IMR-90 (cell line): ENCODE data around the gene VPS33B. TPM values are rescaled to one million over a fixed set of nuclear protein-coding genes. Genes with fewer than 3 reads are reported as not detected.

Experiments
- ATAC-seq: fragments of 200-7000 bp; cut with Tn5 transposase; 2 replicates; pipeline ENCODE4 v1.9.1; 2020; ENCODE audit warnings: low read depth, mild to moderate bottlenecking, moderate library complexity
- BruUV-seq: library from RNA; stranded (reverse); fragments of 400-500 nt; replicated peaks from 2 replicates; lab custom pipeline; 2021; lab: Mats Ljungman, UMichigan
- CTCF ChIA-PET: fragments of 300-600 bp; formaldehyde crosslinking; extraction: SDS; loops from one replicate; lab custom pipeline; 2021; ENCODE audit warnings: antibody characterized with exemption; lab: Yijun Ruan, JAX
- POLR2A ChIA-PET: fragments of 300-600 bp; sonication (Branson Sonifier 250); formaldehyde crosslinking; loops from one replicate; lab custom pipeline; 2022; ENCODE audit warnings: antibody characterized with exemption; ENCODE audit not compliant: unreplicated experiment; lab: Charles Lee
- DNase-seq: peaks from one replicate; pipeline ENCODE4 v3.0.0; 2013
- H2AFZ ChIP-seq: replicated peaks from 2 replicates; pipeline ENCODE3; 2013; ENCODE audit warnings: low read length, mild to moderate bottlenecking; ENCODE audit not compliant: poor library complexity
- H2AK5ac ChIP-seq: 2 replicates; pipeline ENCODE4 v1.6.1; 2013; ENCODE audit warnings: low read depth, low read length, inconsistent platforms
- H2AK9ac ChIP-seq: replicated peaks from 2 replicates; pipeline ENCODE3; 2013; ENCODE audit warnings: mild to moderate bottlenecking, low read depth, low read length, moderate library complexity; ENCODE audit not compliant: poor library complexity
- H2BK120ac ChIP-seq: 2 replicates; pipeline ENCODE4 v1.6.1; 2013; ENCODE audit warnings: low read depth, low read length, inconsistent platforms
- H2BK15ac ChIP-seq: 3 replicates; pipeline ENCODE4 v1.6.1; 2013; ENCODE audit warnings: low read depth, low read length, inconsistent platforms
- H2BK20ac ChIP-seq: 2 replicates; pipeline ENCODE4 v1.6.1; 2013; ENCODE audit warnings: low read depth, mild to moderate bottlenecking, inconsistent platforms, low read length, moderate library complexity
- H2BK5ac ChIP-seq: 2 replicates; pipeline ENCODE4 v1.6.1; 2013; ENCODE audit warnings: mild to moderate bottlenecking, low read depth, low read length, inconsistent platforms; ENCODE audit not compliant: poor library complexity, severe bottlenecking
- H3K14ac ChIP-seq: replicated peaks from 2 replicates; pipeline ENCODE4 v1.6.1; 2013; ENCODE audit warnings: low read depth, low read length, inconsistent platforms
- H3K18ac ChIP-seq: 2 replicates; pipeline ENCODE4 v1.6.1; 2013; ENCODE audit warnings: low read depth, low read length, control low read depth
- H3K23ac ChIP-seq: 2 replicates; pipeline ENCODE4 v1.6.1; 2013; ENCODE audit warnings: low read depth, low read length, inconsistent platforms
- H3K27ac ChIP-seq: 2 replicates; pipeline ENCODE4 v1.5.1; 2013; ENCODE audit warnings: mild to moderate bottlenecking, control low read depth, low read length; ENCODE audit not compliant: insufficient read depth
- H3K27me3 ChIP-seq: 2 replicates; pipeline ENCODE4 v1.6.1; 2013; ENCODE audit warnings: low read length; ENCODE audit not compliant: control insufficient read depth, insufficient read depth
- H3K36me3 ChIP-seq: 2 replicates; pipeline ENCODE4 v1.6.1; 2013; ENCODE audit warnings: low read length, mixed read lengths; ENCODE audit not compliant: control insufficient read depth, insufficient read depth
- H3K4ac ChIP-seq: 2 replicates; pipeline ENCODE4 v1.6.1; 2013; ENCODE audit warnings: low read depth, low read length, inconsistent platforms
- H3K4me1 ChIP-seq: 2 replicates; pipeline ENCODE4 v1.6.1; 2013; ENCODE audit warnings: low read length, mixed read lengths; ENCODE audit not compliant: control insufficient read depth, insufficient read depth
- H3K4me2 ChIP-seq: 2 replicates; pipeline ENCODE4 v1.6.1; 2013; ENCODE audit warnings: low read depth, mild to moderate bottlenecking, control low read depth, low read length, moderate library complexity
- H3K4me3 ChIP-seq: 2 replicates; pipeline ENCODE4 v1.5.1; 2013; ENCODE audit warnings: low read depth, mild to moderate bottlenecking, control low read depth, low read length, moderate library complexity; ENCODE audit not compliant: insufficient read depth
- H3K56ac ChIP-seq: 2 replicates; pipeline ENCODE4 v1.6.1; 2013; ENCODE audit warnings: low read length, inconsistent platforms; ENCODE audit not compliant: insufficient read depth; ENCODE audit errors: extremely low read depth
- H3K79me1 ChIP-seq, 2 experiments: 2 replicates each; pipeline ENCODE4 v1.6.1; 2013; ENCODE audit warnings: low read length in 2 of 2, inconsistent platforms in 1 of 2, low read depth in 1 of 2
- H3K9ac ChIP-seq: 2 replicates; pipeline ENCODE4 v1.6.1; 2013; ENCODE audit warnings: low read depth, low read length, control low read depth
- H3K9me1 ChIP-seq: 2 replicates; pipeline ENCODE4 v1.6.1; 2013; ENCODE audit warnings: low read length, inconsistent platforms; ENCODE audit not compliant: insufficient read depth
- H3K9me3 ChIP-seq: 2 replicates; pipeline ENCODE4 v1.6.1; 2013; ENCODE audit warnings: low read length; ENCODE audit not compliant: control insufficient read depth, insufficient read depth
- H4K20me1 ChIP-seq: 2 replicates; pipeline ENCODE4 v1.6.1; 2013; ENCODE audit warnings: low read length, inconsistent platforms; ENCODE audit not compliant: insufficient read depth
- H4K5ac ChIP-seq: 2 replicates; pipeline ENCODE4 v1.6.1; 2013; ENCODE audit warnings: mild to moderate bottlenecking, low read depth, low read length, control low read depth
- H4K8ac ChIP-seq, 2 experiments: 2 replicates each; pipeline ENCODE4 v1.6.1; 2013; ENCODE audit warnings: low read depth in 2 of 2, low read length in 2 of 2, control low read depth in 1 of 2, inconsistent platforms in 1 of 2
- H4K91ac ChIP-seq: 2 replicates; pipeline ENCODE4 v1.6.1; 2013; ENCODE audit warnings: low read depth, low read length, inconsistent platforms; ENCODE audit not compliant: insufficient read depth
- BHLHE40 ChIP-seq: fragments of 150-350 bp; IDR thresholded peaks from 2 replicates; pipeline ENCODE4 v1.6.1; 2016; ENCODE audit warnings: mild to moderate bottlenecking, low read depth, low read length
- CEBPB ChIP-seq: IDR thresholded peaks from 2 replicates; pipeline ENCODE4 v1.6.1; 2012; ENCODE audit warnings: low read depth, low read length, improper control_type of control experiment
- CHD1 ChIP-seq: IDR thresholded peaks from 2 replicates; pipeline ENCODE4 v1.6.1; 2012; ENCODE audit warnings: low read depth, low read length, improper control_type of control experiment
- FOS ChIP-seq: fragments of 150-350 bp; IDR thresholded peaks from 2 replicates; pipeline ENCODE4 v1.6.1; 2016; ENCODE audit warnings: low read depth, low read length
- MAFK ChIP-seq: IDR thresholded peaks from 2 replicates; pipeline ENCODE4 v1.6.1; 2012; ENCODE audit warnings: low read depth, low read length, improper control_type of control experiment
- MAZ ChIP-seq: IDR thresholded peaks from 2 replicates; pipeline ENCODE4 v1.6.1; 2012; ENCODE audit warnings: low read depth, mild to moderate bottlenecking, low read length, improper control_type of control experiment, moderate library complexity, borderline replicate concordance
- MXI1 ChIP-seq: IDR thresholded peaks from 2 replicates; pipeline ENCODE4 v1.6.1; 2012; ENCODE audit warnings: low read depth, mild to moderate bottlenecking, low read length, moderate library complexity, borderline replicate concordance
- NFE2L2 ChIP-seq: fragments of 150-350 bp; IDR thresholded peaks from 2 replicates; pipeline ENCODE4 v1.6.1; 2016; ENCODE audit warnings: low read depth, mild to moderate bottlenecking, low read length
- POLR2A ChIP-seq: IDR thresholded peaks from 2 replicates; pipeline ENCODE4 v1.6.1; 2012; ENCODE audit warnings: mild to moderate bottlenecking, low read depth, low read length
- RAD21 ChIP-seq: IDR thresholded peaks from 2 replicates; pipeline ENCODE4 v1.6.1; 2012; ENCODE audit warnings: low read length, improper control_type of control experiment
- RCOR1 ChIP-seq: IDR thresholded peaks from 2 replicates; pipeline ENCODE4 v1.6.1; 2012; ENCODE audit warnings: mild to moderate bottlenecking, low read length, improper control_type of control experiment; ENCODE audit not compliant: insufficient replicate concordance
- RFX5 ChIP-seq: IDR thresholded peaks from 2 replicates; pipeline ENCODE4 v1.8.0; 2012; ENCODE audit warnings: low read depth, mild to moderate bottlenecking, low read length, moderate library complexity
- SMC3 ChIP-seq: fragments of 150-350 bp; IDR thresholded peaks from 2 replicates; pipeline ENCODE4 v1.6.1; 2016; ENCODE audit warnings: low read depth, mild to moderate bottlenecking, antibody characterized with exemption, low read length, moderate library complexity
- WGBS, 2 experiments: methylation state at CpG; one replicate each; pipeline versions ENCODE4 v1.1.5 to v1.1.7; 2013; ENCODE audit warnings: missing lambda C conversion rate in 2 of 2; ENCODE audit not compliant: insufficient read length in 1 of 2; ENCODE audit errors: extremely low coverage in 2 of 2; 5-methylcytosine and 5-hydroxymethylcytosine counted together
- dilution Hi-C: fragments of 300-500 bp; cut with HindIII; formaldehyde crosslinking; loops from one replicate; pipeline ENCODE4 v1.14.3; 2018; ENCODE audit warnings: low sequenced_read_pairs; ENCODE audit not compliant: unreplicated experiment
- in situ Hi-C: fragments of 300-500 bp; cut with MboI; formaldehyde crosslinking; loops from 3 replicates; pipeline ENCODE4 v1.14.3; 2019; ENCODE audit warnings: low sequenced_read_pairs, inconsistent platforms, mixed read lengths
- intact Hi-C: fragments of 100-400 bp; cut with micrococcal nuclease; formaldehyde crosslinking; loops from 2 replicates; pipeline ENCODE4 v1.10.0; 2022
- polyA plus RNA-seq, 3 experiments: library from polyadenylated mRNA; depleted of rRNA; stranded (reverse); fragments of >200 nt; gene quantifications; 2 replicates each; pipeline ENCODE4 v1.2.3, GENCODE V29; 2012; ENCODE audit warnings: low replicate concordance in 1 of 3
- total RNA-seq: library from RNA; depleted of rRNA; stranded (reverse); fragments of >200 nt; gene quantifications from 2 replicates; pipeline ENCODE4 v1.2.3, GENCODE V29; 2012
- TF ChIP-seq, protein P1 (sequence below): fragments of 150-350 bp; IDR thresholded peaks from 2 replicates; pipeline ENCODE4 v1.6.1; 2017; ENCODE audit warnings: mild to moderate bottlenecking, antibody characterized with exemption, low read length, low read depth
- TF ChIP-seq, protein P2 (sequence below): conservative IDR thresholded peaks from 2 replicates; pipeline ENCODE4 v1.5.1; 2012; ENCODE audit warnings: mild to moderate bottlenecking, low read depth, low read length, improper control_type of control experiment
- TF ChIP-seq, protein P3 (sequence below): fragments of 150-350 bp; IDR thresholded peaks from 2 replicates; pipeline ENCODE4 v1.6.1; 2016; ENCODE audit warnings: low read depth, mild to moderate bottlenecking, low read length, moderate library complexity, borderline replicate concordance

The VPS33B gene
- total and polyA plus RNA-seq, 2 of the 4 experiments (the other 2 are of a cell fraction) = 9.0 to 11.3 TPM

DNA sequence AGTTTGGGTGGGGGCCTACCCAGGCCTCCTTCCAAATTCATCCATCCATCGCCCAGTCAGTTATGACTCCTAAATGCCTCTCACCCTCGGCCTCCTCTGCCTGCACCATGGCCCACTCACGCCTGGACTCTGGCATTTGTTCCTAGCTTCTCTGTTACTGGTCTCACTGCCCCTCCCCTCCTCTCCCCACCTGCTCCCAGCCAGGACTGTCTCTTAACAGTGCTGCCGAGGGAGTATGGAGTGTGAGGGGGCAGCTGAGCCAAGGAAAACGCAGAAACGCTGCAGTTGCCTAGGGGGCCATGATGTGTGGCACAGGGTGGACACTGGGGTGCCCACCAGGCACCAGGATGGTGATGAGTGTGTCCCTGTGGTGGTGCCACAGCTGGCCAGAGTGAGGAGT, 64.6 kb downstream of the VPS33B start:
- Histone ChIP-seq H3K36me3 (peaks cover 32% of the 10 kb centered on the region), H2BK15ac (no peak overlapping the region), H3K14ac (no peak overlapping the region), H3K4me2 (peak overlapping the region; percentile 79), H4K5ac (0 out of 2 replicates have a peak overlapping the region, but pooled peaks have one; percentile 13), H3K27me3 (no peaks in the 10 kb centered on the region), H3K4me1 (peaks cover 6% of the 10 kb centered on the region), H3K9me3 (no peaks in the 10 kb centered on the region), H3K9ac (no peak overlapping the region; the same call in 1 of the 2 replicates), H2BK120ac (no peak overlapping the region), H3K27ac (no peak overlapping the region), H3K79me1 (peaks cover 6 to 27% of the 10 kb centered on the region in 2 experiments; a peak in 3 of 4 replicates), H2BK5ac (no peak overlapping the region), H2BK20ac (no peak overlapping the region), H2AK9ac (peak overlapping the region; percentile 47), H3K23ac (no peak overlapping the region; the same call in 1 of the 2 replicates), H3K56ac (no peak overlapping the region), H4K20me1 (no peaks in the 10 kb centered on the region; the same call in 1 of the 2 replicates), H3K4me3 (no peak overlapping the region), H2AK5ac (0 out of 2 replicates have a peak overlapping the region, but pooled peaks have one; percentile 27), H4K91ac (no peak overlapping the region), H3K9me1 (no peaks in the 10 kb centered on the region), H3K18ac (no peak overlapping the region), H4K8ac (peak overlapping the region; percentile 60 to 68; a peak in 3 of 4 replicates), H2AFZ (peak overlapping the region; percentile 90), H3K4ac (peak overlapping the region; percentile 4)
- ATAC-seq (no peak), DNase-seq (no peak)
- 75% methylated on average over 2 of the region's 6 CpGs; no CpG with 5 or more reads in 1 of the 2 experiments for WGBS, 2 experiments
- no TSS peak for BruUV-seq
- intact Hi-C loops = loop anchor here (2.0 kb wide), 2 partner anchors 37 to 267 kb away; partner anchors contain the start of gene PRC1
- dilution Hi-C loops = no loop called here
- CTCF ChIA-PET = interaction anchor here (1.0 to 2.6 kb wide), 6 partner anchors 10 to 314 kb away, joined by 3 to 10 read pairs (median 8); partner anchors contain the start of gene UNC45A
- POLR2A ChIA-PET = no interaction called here
- TF ChIP-seq BHLHE40 (no peak), FOS (no peak), CHD1 (no peak), RFX5 (no peak), RCOR1 (no peak), MXI1 (no peak), RAD21 (no peak), POLR2A (no peak), MAZ (no peak; the same call in 1 of the 2 replicates), CEBPB (no peak), SMC3 (no peak), MAFK (no peak), NFE2L2 (no peak)
- TF ChIP-seq, protein P1, sequence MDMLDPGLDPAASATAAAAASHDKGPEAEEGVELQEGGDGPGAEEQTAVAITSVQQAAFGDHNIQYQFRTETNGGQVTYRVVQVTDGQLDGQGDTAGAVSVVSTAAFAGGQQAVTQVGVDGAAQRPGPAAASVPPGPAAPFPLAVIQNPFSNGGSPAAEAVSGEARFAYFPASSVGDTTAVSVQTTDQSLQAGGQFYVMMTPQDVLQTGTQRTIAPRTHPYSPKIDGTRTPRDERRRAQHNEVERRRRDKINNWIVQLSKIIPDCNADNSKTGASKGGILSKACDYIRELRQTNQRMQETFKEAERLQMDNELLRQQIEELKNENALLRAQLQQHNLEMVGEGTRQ = no peak
- TF ChIP-seq, protein P2, sequence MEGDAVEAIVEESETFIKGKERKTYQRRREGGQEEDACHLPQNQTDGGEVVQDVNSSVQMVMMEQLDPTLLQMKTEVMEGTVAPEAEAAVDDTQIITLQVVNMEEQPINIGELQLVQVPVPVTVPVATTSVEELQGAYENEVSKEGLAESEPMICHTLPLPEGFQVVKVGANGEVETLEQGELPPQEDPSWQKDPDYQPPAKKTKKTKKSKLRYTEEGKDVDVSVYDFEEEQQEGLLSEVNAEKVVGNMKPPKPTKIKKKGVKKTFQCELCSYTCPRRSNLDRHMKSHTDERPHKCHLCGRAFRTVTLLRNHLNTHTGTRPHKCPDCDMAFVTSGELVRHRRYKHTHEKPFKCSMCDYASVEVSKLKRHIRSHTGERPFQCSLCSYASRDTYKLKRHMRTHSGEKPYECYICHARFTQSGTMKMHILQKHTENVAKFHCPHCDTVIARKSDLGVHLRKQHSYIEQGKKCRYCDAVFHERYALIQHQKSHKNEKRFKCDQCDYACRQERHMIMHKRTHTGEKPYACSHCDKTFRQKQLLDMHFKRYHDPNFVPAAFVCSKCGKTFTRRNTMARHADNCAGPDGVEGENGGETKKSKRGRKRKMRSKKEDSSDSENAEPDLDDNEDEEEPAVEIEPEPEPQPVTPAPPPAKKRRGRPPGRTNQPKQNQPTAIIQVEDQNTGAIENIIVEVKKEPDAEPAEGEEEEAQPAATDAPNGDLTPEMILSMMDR = no peak
- TF ChIP-seq, protein P3, sequence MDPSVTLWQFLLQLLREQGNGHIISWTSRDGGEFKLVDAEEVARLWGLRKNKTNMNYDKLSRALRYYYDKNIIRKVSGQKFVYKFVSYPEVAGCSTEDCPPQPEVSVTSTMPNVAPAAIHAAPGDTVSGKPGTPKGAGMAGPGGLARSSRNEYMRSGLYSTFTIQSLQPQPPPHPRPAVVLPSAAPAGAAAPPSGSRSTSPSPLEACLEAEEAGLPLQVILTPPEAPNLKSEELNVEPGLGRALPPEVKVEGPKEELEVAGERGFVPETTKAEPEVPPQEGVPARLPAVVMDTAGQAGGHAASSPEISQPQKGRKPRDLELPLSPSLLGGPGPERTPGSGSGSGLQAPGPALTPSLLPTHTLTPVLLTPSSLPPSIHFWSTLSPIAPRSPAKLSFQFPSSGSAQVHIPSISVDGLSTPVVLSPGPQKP = no peak
- in situ Hi-C loops = loop anchor here (10.0 kb wide), 1 partner anchor 317 kb away; no protein-coding TSS in a partner anchor
